Fibroblast of mammary gland (primary cell): ENCODE data around the gene PLIN3.
A peak's percentile ranks its signal among the peaks of the same experiment; 100 is the strongest.
"Not testable (repeated sequence)": the region's sequence is repeated elsewhere in the genome, so short reads cannot be mapped to it uniquely, and the experiment has no call there.

Source experiments
- DNase-seq: peaks from one replicate; pipeline ENCODE4 v3.0.0-alpha.2; 2010; ENCODE audit warnings: low read depth
- H3K4me3 ChIP-seq: 2 replicates; pipeline ENCODE4 v1.5.1; 2011; ENCODE audit warnings: low read depth, mild to moderate bottlenecking, low read length, moderate library complexity; ENCODE audit not compliant: control insufficient read depth
- CTCF ChIP-seq: conservative IDR thresholded peaks from 2 replicates; pipeline ENCODE4 v1.5.1; 2011; ENCODE audit warnings: low read depth, low read length, inconsistent platforms; ENCODE audit not compliant: control insufficient read depth, insufficient read depth

Gene PLIN3

DNA sequence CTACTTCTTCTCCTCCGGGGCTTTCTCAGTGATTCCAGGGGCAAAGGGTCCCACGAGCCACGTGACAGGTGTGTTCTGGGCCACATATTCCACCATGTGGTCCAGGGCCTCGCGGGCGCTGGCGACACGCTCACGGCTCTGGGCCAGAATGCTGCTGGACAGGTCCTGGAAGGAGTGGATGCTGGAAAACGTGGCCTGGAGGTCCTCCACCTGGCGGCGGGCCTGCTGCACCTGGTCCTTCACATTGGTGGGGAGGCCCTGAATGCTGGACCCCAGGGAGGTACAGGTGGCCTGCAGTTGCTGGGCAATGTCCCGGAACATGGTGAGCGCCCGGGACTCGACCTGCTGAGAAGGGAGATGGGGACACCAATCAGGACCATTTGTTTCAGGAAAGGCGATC, 28.3 kb downstream of the PLIN3 start:
- DNase-seq, result no peak
- TF ChIP-seq CTCF, result no peak
- H3K4me3 ChIP-seq, result no peak overlapping the region

DNA sequence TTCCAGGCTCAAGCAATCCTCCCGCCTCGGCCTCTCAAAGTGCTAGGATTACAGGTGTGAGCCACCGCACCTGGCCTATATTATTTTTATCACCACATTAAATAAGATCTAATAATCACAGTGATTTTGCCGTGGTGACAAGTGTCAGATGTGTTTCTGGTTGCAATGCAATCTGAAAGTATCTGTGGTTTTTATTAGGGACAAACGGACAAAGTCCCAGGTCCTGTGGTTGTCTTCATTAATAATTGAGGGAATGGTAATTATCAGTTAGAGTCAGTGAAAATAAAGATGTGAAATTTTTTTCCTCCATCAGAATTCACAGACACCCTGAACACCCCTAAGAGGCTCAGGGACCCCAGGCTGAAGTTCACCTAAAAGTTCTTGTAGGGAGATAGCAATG, 34.7 kb downstream of the PLIN3 start:
- DNase-seq, result no peak
- no peak for TF ChIP-seq CTCF
- no peak overlapping the region for H3K4me3 ChIP-seq

DNA sequence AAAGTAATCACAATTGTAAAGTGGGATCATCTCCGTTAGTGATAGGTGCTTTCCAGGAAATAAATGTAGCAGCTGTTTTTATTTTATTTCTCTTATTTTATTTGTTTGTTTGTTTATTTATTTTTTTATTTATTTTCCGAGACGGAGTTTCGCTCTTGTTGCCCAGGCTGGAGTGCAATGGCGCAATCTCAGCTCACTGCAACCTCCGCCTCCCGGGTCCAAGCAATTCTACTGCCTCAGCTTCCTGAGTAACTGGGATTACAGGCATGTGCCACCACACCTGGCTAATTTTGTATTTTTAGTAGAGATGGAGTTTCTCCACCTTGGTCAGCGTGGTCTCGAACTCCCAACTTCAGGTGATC, 35.5 kb downstream of the PLIN3 start:
- peak overlapping the region; percentile 85 for H3K4me3 ChIP-seq
- DNase-seq, result not testable (repeated sequence)

- no peak for TF ChIP-seq CTCF
- peak; percentile 40 for DNase-seq
- H3K4me3 ChIP-seq, result peak within 1 kb of the TSS; percentile 85
These were observed 36.0 kb downstream of the PLIN3 start, which contains the start of gene TICAM1 for GRCh38 chr19:4831304-4831978. TICAM1 (minus strand) TSS chr19:4831712; CDS start chr19:4818377, 13,335 bp downstream.

DNA sequence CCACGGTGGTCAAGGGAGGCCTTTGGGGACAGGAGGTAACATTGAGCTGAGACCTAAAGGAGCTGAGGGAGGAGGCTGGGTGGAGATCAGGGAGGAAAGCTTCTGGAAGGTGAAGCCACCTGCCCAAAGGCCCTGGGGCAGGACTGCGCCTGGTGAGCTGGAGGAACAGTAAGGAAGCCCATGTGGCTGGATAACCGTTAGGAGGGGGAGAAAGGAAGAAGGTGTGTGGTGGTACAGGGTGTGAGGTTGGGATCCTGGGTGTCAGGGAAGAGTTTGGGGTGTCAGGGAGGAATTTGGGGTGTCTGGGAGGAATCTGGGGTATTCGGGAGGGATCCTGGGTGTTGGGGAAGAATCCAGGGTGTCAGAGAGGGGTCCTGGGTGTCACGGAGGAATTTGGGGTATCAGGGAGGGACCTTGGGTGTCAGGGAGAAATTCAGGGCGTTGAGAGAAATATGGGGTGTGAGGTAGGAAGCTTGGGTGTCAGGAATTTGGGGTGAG, 36.6 kb downstream of the PLIN3 start:
- no peak for TF ChIP-seq CTCF
- H3K4me3 ChIP-seq, result peak overlapping the region; percentile 85
- no peak for DNase-seq

GRCh38 chr19:4830332-4830731, 37.1 kb downstream of the PLIN3 start:
- DNase-seq, result no peak
- no peak for TF ChIP-seq CTCF
- peak overlapping the region; percentile 85 for H3K4me3 ChIP-seq

DNA sequence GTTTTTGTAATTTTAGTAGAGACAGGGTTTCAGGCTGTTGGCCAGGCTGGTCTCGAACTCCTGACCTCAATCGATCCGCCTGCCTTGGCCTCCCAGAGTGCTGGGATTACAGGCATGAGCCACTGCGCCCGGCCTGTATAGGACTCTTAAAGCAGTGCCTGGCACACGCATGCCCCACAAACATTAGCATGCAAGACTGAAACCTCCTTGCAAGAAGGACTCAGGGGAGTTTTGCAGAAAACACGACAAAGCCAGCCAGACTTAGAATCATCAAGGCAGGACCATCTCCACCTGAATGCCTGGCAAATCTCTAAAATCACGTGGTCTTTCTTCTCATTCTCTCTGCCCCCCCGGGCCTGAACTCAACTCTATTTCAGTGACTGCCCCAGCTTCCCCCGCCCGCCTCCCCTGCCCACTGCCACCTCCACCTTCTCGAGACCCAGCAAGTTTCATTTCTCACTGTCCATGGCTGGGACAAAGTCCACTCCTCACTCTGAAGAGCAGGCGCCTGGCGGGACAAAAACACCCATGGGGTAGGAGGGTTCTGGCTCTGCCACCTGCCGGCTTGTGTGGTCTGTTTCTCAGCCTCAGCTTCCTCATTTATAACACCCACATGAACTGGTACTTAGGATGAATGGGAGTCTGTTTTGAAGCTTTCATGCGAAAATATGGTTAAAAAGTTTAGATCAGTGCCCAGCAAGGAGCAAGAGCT, 38.3 kb downstream of the PLIN3 start:
- no peak overlapping the region for H3K4me3 ChIP-seq
- no peak for TF ChIP-seq CTCF
- no peak for DNase-seq
